HUDEP-2 (cell line): ENCODE measurements around the gene FBXL16.

Experiments
- DNase-seq, 76 experiments: peaks; one replicate each; lab custom pipeline; 2025; ENCODE audit not compliant: unreplicated experiment in 76 of 76; lab: John Stamatoyannopoulos, UW

Gene FBXL16

GRCh38 chr16:679814-680624 lies 25.6 kb downstream of the FBXL16 start, which contains the start of gene STUB1:
Gene STUB1, plus strand, starts transcription at chr16:680410. Its CDS starts 116 bp downstream, at chr16:680526.
- peak in 72 of 76 experiments; percentile 19 to 97 (median 86) for DNase-seq

DNA sequence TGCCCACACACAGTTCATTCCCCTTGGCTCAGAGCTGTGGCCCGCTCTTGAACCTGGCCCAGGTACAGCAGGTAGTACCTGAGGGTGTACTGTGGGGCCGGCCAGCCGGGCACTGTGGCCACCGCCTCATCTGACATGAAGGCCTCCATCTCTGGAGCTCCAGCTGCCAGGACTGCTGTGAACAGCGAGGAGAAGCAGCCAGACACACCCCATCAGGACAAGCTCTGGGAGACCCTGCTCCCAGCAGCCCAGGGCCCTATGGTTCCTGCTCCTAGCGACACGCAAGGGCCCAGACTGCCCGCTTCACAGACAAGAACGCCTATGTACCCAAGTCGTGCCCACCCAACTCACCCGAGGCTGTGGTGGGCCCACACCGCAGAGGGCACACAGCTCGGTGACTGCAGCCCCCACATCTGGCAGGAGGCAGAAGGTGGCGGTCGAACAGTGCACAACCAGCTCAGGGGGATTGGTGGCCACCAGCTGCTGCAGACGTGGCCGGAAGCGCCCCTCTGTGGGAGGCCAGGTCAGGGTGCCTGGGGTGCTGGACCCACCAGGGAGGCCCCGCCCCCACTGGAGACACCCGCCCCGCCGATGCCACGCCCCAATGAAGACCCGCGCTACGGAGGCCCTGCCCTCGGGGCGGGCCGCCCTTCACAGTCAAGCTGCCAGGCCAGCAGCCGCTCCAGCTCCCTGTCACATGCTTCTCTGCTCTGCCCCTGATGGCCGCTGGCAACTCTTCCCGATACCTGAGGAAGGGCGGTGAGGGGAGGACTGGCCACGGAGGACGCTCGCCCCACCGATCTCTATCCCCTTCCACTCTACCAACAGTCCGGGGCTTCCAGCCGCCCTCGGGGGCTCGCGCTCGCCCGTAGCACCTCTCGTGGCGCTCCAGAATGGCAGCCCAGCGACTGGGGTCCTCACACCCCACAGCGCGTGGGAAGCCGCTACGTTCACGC lies 26.5 kb downstream of the FBXL16 start:
- peak in 69 of 76 experiments; percentile 10 to 80 (median 63) for DNase-seq

DNA sequence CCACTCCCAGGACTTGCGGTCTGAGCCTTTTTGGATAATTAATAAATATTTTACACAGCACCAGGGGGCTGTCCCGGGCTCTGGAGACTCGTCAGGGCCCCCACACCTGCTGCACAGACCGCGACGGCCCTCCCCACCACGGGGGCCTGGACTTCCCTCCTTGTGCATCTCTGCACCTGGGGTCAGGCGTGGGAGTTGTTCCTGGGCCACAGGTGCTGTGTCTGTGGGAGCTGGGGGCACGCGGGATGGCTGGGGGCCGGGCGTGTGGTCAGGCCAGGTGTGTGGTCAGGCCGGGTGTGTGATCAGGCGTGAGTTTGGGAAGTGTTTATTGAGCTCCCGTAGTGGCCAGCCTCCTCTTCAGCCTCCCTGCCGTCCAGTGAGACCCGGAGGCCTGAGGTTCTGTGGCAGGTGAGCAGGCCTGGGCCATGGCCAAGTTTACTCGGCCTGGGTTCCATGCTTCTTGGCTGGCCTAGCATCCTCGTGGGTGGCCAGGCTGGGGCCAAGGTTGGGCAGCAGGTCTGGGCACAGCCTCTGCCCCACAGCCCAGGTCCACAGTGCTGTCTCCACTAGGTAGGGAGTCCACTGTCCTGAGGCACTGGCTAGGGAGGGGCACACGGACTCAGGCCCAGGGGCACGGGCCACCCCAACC lies 27.3 kb downstream of the FBXL16 start:
- no peak for DNase-seq

DNA sequence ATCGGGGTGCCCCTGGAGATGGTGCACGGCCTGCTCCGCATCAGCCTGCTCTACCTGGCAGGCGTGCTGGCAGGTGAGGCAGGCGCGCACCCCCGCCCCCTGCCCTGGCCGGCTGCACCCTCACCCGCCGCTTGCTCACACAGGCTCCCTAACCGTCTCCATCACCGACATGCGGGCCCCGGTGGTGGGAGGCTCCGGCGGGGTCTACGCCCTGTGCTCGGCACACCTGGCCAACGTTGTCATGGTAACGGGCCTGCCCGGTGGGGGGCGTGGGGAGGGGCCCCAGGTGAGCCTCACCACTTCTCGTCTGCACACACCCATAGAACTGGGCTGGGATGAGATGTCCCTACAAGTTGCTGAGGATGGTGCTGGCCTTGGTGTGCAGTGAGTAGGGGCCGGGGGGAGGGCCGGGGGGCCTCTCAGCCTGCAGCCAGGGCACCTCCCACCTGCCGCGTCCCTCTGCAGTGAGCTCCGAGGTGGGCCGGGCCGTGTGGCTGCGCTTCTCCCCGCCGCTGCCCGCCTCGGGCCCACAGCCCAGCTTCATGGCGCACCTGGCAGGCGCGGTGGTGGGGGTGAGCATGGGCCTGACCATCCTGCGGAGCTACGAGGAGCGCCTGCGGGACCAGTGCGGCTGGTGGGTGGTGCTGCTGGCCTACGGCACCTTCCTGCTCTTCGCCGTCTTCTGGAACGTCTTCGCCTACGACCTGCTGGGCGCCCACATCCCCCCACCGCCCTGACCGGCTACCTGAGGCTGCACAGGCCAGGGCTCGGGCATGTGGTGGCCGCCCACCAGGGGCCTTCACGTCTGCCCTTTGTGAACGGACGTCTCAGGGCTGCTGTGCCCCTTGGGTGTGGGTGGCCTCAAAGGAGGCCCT lies 28.0 kb downstream of the FBXL16 start:
- no peak for DNase-seq

GRCh38 chr16:676913-677312 lies 28.7 kb downstream of the FBXL16 start:
- DNase-seq = no peak

- no peak for DNase-seq
Measured at GRCh38 chr16:676565-676902, 29.1 kb downstream of the FBXL16 start.

- DNase-seq = no peak
Measured at GRCh38 chr16:675884-676564, 29.6 kb downstream of the FBXL16 start.

- peak in 8 of 76 experiments; percentile 10 to 43 (median 24) for DNase-seq
Measured at GRCh38 chr16:674968-675883, 30.4 kb downstream of the FBXL16 start, which contains the start of gene RHBDL1. Gene RHBDL1, plus strand, starts transcription at chr16:675671. Its CDS starts 120 bp downstream, at chr16:675791.

- DNase-seq = no peak
Measured at GRCh38 chr16:674214-674881, 31.3 kb downstream of the FBXL16 start.

DNA sequence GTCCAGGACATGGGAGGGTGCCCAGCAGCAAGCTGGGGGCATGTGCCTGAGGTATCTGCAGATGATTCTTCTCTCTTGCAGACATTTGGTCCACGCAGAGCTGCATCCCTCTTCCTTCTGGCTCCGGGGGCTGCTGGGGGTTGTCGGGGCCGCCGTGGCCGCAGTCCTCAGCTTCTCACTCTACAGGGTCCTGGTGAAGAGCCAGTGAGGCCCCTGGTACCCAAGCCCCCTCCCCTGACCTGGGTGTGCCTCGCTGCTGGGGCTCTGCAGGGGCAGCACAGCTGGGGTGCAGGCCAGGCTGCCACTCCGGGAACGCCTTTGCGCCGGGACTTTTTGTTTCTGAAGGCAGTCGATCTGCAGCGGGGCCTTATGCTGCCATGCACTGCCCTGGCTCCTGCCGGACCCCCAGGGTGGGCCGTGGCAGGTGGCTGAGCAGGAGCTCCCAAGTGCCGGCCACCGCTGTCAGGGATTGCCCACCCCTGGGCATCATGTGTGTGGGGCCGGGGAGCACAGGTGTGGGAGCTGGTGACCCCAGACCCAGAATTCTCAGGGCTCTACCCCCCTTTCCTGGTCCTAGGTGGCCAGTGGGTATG lies 32.1 kb downstream of the FBXL16 start:
- no peak for DNase-seq

GRCh38 chr16:672851-673250 lies 32.8 kb downstream of the FBXL16 start:
- DNase-seq = no peak

GRCh38 chr16:672371-672770 lies 33.2 kb downstream of the FBXL16 start:
- no peak for DNase-seq

DNA sequence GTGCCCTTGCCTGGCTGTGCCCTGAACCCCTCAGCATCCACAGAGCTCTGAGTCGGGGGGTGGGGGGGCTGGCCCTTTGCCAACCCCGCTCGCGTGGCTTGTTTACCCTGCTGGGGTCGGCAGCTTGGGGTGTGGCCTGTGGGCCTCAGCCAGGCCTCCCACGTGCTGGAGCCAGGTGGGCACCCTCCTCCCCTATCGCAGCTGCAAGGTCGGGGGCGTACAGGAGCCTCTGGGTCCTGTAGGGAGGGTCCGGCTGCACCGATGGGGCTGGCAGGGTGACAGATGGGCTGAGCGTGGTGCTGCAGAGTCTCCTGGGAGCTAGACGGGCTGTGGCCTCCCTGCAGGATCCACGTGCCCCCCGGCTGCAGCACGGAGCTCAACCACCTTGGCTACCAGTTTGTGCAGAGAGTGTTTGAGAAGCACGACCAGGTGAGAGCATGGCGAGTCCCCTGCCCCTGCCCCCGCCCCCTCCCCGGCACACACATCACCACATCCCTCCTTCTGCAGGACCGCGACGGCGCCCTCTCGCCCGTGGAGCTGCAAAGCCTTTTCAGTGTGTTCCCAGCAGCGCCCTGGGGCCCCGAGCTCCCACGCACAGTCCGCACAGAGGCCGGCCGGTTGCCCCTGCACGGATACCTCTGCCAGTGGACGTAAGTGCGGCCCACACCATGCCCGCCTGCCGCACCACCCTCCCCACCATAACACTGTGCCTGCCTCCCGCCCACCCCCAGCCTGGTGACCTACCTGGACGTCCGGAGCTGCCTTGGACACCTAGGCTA lies 34.1 kb downstream of the FBXL16 start:
- no peak for DNase-seq

DNA sequence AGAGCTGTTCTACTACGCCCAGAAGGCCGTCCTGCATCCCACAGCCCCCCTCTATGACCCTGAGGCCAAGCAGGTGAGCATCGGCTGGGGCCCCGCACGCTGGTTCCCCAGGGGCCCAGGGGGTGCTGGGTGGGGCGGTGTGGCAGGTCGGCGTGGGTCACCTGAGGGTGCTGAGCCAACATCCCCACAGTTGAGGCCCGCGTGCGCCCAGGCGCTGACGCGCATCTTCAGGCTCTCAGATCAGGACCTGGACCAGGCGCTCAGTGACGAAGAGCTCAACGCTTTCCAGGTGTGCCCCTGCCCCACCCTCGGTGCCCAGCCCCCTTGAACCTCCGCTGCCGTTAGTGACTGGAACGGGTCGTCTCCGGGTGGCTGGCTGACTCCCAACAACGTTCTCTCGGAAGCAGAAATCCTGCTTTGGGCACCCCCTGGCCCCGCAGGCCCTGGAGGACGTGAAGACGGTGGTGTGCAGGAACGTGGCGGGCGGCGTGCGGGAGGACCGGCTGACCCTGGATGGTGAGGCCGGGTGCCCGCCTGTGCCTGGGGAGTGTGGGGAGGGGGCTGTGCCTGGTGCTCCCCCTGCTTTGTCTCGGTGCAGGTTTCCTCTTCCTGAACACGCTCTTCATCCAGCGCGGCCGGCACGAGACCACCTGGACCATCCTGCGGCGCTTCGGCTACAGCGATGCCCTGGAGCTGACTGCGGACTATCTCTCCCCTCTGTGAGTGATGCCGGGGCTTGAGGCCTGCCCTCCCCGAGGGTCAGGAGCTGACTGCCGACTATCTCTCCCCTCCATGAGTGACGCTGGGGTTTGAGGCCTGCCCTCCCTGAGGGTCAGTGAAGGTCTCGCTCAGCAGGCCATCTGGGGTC lies 34.9 kb downstream of the FBXL16 start:
- DNase-seq = no peak

GRCh38 chr16:669666-670065 lies 35.9 kb downstream of the FBXL16 start:
- DNase-seq = no peak
